ENCODE measurements around the gene CACNA1C.

Gene CACNA1C

DNA sequence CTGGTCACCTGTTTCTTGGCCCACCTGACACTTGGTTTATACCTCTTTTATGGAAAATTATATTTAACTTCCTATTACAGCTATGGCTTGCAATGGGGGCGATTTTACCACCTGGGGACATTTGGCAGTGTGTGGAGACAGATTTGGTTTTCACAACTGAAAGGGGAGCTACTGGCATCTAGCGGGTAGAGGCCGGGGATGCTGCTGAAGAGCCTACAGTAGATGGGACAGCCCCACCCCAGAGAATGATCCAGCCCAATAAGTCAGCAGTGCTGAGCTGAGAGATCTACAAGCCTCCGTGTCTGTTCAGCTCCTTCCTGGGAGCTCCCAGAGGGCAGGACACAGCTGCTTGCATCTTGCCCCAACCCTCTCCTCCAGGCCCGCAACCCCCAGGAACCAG is 302.8 kb downstream of the CACNA1C start:
- Histone ChIP-seq H3K4me3 (ENCODE audit: low read depth, low read length) (no peak overlapping the region), H3K9me3 (ENCODE audit: severe bottlenecking) (no peaks in the 10 kb centered on the region), H3K27ac (no peak overlapping the region), H3K36me3 (no peaks in the 10 kb centered on the region), H3K27me3 (ENCODE audit: insufficient read depth, low read depth, severe bottlenecking) (no peaks in the 10 kb centered on the region)
- no peak for DNase-seq
- TF ChIP-seq CTCF (IDR thresholded peaks at IDR 0.05; ENCODE audit: low read depth, low read length): no peak

- TF ChIP-seq CTCF (IDR thresholded peaks at IDR 0.05; ENCODE audit: low read depth, low read length): no peak
- H3K27me3 ChIP-seq (ENCODE audit: insufficient read depth, low read depth, severe bottlenecking): no peaks in the 10 kb centered on the region
- DNase-seq: no peak
- no peaks in the 10 kb centered on the region for H3K9me3 ChIP-seq (ENCODE audit: severe bottlenecking)
- H3K27ac ChIP-seq: no peak overlapping the region
- no peaks in the 10 kb centered on the region for H3K36me3 ChIP-seq
- H3K4me3 ChIP-seq (ENCODE audit: low read depth, low read length): no peak overlapping the region
Observed at GRCh38 chr12:2356601-2357125, 303.9 kb downstream of the CACNA1C start.

DNA sequence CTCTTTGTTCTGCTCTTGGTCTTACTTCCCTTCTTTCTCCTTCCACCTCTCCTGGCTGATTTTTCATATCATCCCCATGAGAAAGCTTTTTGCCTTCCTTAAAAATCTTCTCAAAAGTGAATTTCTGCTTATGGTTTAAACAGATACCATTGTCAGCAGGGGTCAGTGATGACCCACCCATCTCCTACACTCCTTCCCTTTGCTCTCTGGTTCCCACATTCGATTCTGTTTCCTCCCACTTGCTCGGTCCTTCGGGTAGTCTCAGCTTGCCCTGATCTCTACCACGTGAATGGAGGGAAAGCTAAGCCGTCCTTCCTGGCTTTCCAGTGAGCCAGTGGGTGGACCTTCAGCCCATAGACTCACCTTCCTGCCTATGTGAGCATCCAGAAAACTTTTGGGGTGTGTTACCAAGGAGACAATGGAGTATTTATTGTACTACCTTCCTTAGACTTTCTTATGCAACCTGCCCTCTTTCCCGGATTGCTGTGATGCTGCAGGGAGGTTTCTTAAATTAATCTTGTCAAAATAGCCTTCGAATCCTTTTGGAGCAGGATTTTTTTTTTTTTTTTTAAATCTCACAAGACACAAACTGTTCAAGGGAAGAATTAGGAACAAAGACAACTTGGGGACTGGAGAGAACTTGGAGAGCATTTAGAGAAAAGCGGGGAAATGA is 306.3 kb downstream of the CACNA1C start:
- DNase-seq: peak; percentile 60
- Histone ChIP-seq H3K36me3 (no peaks in the 10 kb centered on the region), H3K9me3 (ENCODE audit: severe bottlenecking) (no peaks in the 10 kb centered on the region), H3K27me3 (ENCODE audit: insufficient read depth, low read depth, severe bottlenecking) (no peaks in the 10 kb centered on the region), H3K27ac (peak overlapping the region; percentile 32), H3K4me3 (ENCODE audit: low read depth, low read length) (no peak overlapping the region)
- peak; percentile 33; the same call in 1 of the 2 replicates for TF ChIP-seq CTCF (IDR thresholded peaks at IDR 0.05; ENCODE audit: low read depth, low read length)

- Histone ChIP-seq H3K9me3 (ENCODE audit: severe bottlenecking) (no peaks in the 10 kb centered on the region), H3K4me3 (ENCODE audit: low read depth, low read length) (no peak overlapping the region), H3K27ac (no peak overlapping the region), H3K36me3 (no peaks in the 10 kb centered on the region), H3K27me3 (ENCODE audit: insufficient read depth, low read depth, severe bottlenecking) (no peaks in the 10 kb centered on the region)
- DNase-seq: no peak
- TF ChIP-seq CTCF (IDR thresholded peaks at IDR 0.05; ENCODE audit: low read depth, low read length): no peak
Observed at GRCh38 chr12:2359725-2360629, 307.2 kb downstream of the CACNA1C start.

- Histone ChIP-seq H3K36me3 (no peaks in the 10 kb centered on the region), H3K27ac (no peak overlapping the region), H3K9me3 (ENCODE audit: severe bottlenecking) (no peaks in the 10 kb centered on the region), H3K4me3 (ENCODE audit: low read depth, low read length) (no peak overlapping the region), H3K27me3 (ENCODE audit: insufficient read depth, low read depth, severe bottlenecking) (no peaks in the 10 kb centered on the region)
- DNase-seq: no peak
- TF ChIP-seq CTCF (IDR thresholded peaks at IDR 0.05; ENCODE audit: low read depth, low read length): peak; percentile 3; the same call in 1 of the 2 replicates
Observed at GRCh38 chr12:2360630-2361170, 307.9 kb downstream of the CACNA1C start.
